ENCODE data around the gene LMX1A.

- TF ChIP-seq POLR2A (IDR thresholded peaks at IDR 0.05; ENCODE audit: low read length) (no peak), GATA1 (IDR thresholded peaks at IDR 0.05; ENCODE audit: low read depth, low read length) (no peak)
These were observed 151.4 kb downstream of the LMX1A start for GRCh38 chr1:165205145-165205544.
